ENCODE results near the gene KIF13A.

DNA sequence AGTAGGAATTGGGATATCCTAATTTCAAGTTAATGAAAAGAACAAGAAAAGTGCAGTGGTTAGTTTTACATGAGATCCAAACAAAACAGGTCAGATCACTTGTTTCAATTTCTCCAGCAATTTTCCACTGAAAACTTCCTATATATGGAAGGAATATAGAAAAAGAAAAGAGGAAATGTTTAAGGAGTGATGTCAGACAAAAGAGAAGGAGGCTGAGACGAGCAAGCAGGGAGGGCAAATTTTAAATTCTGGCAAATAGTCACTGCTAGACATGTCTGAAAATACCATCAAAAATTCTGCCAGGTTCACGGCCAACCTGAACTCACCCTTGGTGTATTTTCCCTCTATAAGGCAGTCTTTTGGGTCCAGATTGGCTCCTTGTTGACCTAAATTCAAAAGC lies 271.2 kb downstream of the KIF13A start:
- TF ChIP-seq, protein P1, sequence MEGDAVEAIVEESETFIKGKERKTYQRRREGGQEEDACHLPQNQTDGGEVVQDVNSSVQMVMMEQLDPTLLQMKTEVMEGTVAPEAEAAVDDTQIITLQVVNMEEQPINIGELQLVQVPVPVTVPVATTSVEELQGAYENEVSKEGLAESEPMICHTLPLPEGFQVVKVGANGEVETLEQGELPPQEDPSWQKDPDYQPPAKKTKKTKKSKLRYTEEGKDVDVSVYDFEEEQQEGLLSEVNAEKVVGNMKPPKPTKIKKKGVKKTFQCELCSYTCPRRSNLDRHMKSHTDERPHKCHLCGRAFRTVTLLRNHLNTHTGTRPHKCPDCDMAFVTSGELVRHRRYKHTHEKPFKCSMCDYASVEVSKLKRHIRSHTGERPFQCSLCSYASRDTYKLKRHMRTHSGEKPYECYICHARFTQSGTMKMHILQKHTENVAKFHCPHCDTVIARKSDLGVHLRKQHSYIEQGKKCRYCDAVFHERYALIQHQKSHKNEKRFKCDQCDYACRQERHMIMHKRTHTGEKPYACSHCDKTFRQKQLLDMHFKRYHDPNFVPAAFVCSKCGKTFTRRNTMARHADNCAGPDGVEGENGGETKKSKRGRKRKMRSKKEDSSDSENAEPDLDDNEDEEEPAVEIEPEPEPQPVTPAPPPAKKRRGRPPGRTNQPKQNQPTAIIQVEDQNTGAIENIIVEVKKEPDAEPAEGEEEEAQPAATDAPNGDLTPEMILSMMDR (IDR thresholded peaks at IDR 0.05 in 2 of 3, conservative IDR thresholded peaks at IDR 0.05 in 1 of 3; ENCODE audit: control insufficient read depth in 2 of 3, extremely low read depth in 1 of 3, insufficient read depth in 1 of 3, low read depth in 3 of 3, low read length in 3 of 3): no peak
- TF ChIP-seq KDM1A (IDR thresholded peaks at IDR 0.05; ENCODE audit: borderline replicate concordance): no peak
- TF ChIP-seq RAD21 (IDR thresholded peaks at IDR 0.05; ENCODE audit: insufficient read depth, low read depth, low read length): no peak
- no peak for TF ChIP-seq CBX5 (IDR thresholded peaks at IDR 0.05; ENCODE audit: low read depth)
- no peak for TF ChIP-seq TAF1 (IDR thresholded peaks at IDR 0.05; ENCODE audit: borderline replicate concordance, low read depth, low read length)
- no peak for TF ChIP-seq RCOR1 (conservative IDR thresholded peaks at IDR 0.05; ENCODE audit: low read depth, low read length)
- TF ChIP-seq SMC3 (IDR thresholded peaks at IDR 0.05; ENCODE audit: borderline replicate concordance, low read length): no peak
- no peak for TF ChIP-seq FOXK2 (IDR thresholded peaks at IDR 0.05)
- TF ChIP-seq JUND (IDR thresholded peaks at IDR 0.05; ENCODE audit: low read depth, low read length): no peak
- no peak for TF ChIP-seq RBBP5 (conservative IDR thresholded peaks at IDR 0.05)
- no peak for TF ChIP-seq CBX3 (IDR thresholded peaks at IDR 0.05; ENCODE audit: borderline replicate concordance, low read depth)
- TF ChIP-seq ZZZ3 (IDR thresholded peaks at IDR 0.05; ENCODE audit: control insufficient read depth, insufficient read length, low read depth): no peak

Data from GM12878 (cell line).